Stimulated activated CD8-positive, alpha-beta memory T cell treated with anti-CD3 and anti-CD28 coated beads, Interleukin-15, amount 100 ng/mL, for 1 hour (primary cell): ENCODE data around the gene CNN3.

ENCODE experiments used
- DNase-seq: peaks from one replicate; pipeline ENCODE4 v3.0.0-alpha.2; 2020; ENCODE audit warnings: low read depth

Gene CNN3

GRCh38 chr1:94856004-94856403 is 70.9 kb downstream of the CNN3 start:
- no peak for DNase-seq

GRCh38 chr1:94855307-94855700 is 71.6 kb downstream of the CNN3 start:
- no peak for DNase-seq

- peak; percentile 51 for DNase-seq
Measured at GRCh38 chr1:94854458-94855306, 72.2 kb downstream of the CNN3 start.

GRCh38 chr1:94852788-94853187 is 74.1 kb downstream of the CNN3 start:
- no peak for DNase-seq

- no peak for DNase-seq
Measured at GRCh38 chr1:94851571-94851970, 75.3 kb downstream of the CNN3 start.
